B cell (primary cell): ENCODE measurements around the gene TUBGCP2. TPM values are rescaled to one million over a fixed set of nuclear protein-coding genes. Genes with fewer than 3 reads are reported as not detected.

ENCODE experiments used
- ATAC-seq: fragments of 200-7000 bp; cut with Tn5 transposase; one replicate; pipeline ENCODE4 v1.10.0; 2021; ENCODE audit warnings: low read depth, mild to moderate bottlenecking, moderate number of reproducible peaks, moderate library complexity
- CTCF ChIA-PET: fragments of 350-600 bp; sonication (Branson Sonifier 250); formaldehyde crosslinking; loops from one replicate; lab custom pipeline; 2021; ENCODE audit warnings: antibody characterized with exemption, inconsistent platforms; lab: Charles Lee
- POLR2A ChIA-PET: fragments of 350-600 bp; sonication (Branson Sonifier 250); formaldehyde crosslinking; loops from one replicate; lab custom pipeline; 2021; ENCODE audit warnings: antibody characterized with exemption; lab: Charles Lee
- DNase-seq: peaks from one replicate; pipeline ENCODE4 v3.0.0; 2013
- H2AFZ ChIP-seq: 2 replicates; pipeline ENCODE4 v1.6.1; 2012; ENCODE audit warnings: mild to moderate bottlenecking, low read depth, low read length; ENCODE audit not compliant: insufficient read depth, poor library complexity, severe bottlenecking
- H3K27ac ChIP-seq, 2 donors: 1 replicate in 1 of 2; 2 replicates in 1 of 2; pipeline ENCODE4 v1.5.1; 2012 to 2013; ENCODE audit warnings: low read length in 2 of 2, mild to moderate bottlenecking in 2 of 2, moderate library complexity in 1 of 2
- H3K27me3 ChIP-seq, 4 experiments: fragments of 200-600 bp in 1 of 4; sonication (generic) in 1 of 4; replicated peaks in 1 of 4; 1 replicate in 2 of 4; 2 replicates in 2 of 4; pipeline versions ENCODE4 v1.6.1 to v1.7.0; 2013 to 2016; ENCODE audit warnings: low read length in 3 of 4, mild to moderate bottlenecking in 2 of 4, mixed read lengths in 1 of 4, moderate library complexity in 1 of 4; ENCODE audit not compliant: insufficient read depth in 4 of 4, control insufficient read depth in 3 of 4; ENCODE audit errors: control extremely low read depth in 1 of 4
- H3K36me3 ChIP-seq, 2 experiments: replicated peaks in 1 of 2; 1 replicate in 1 of 2; 2 replicates in 1 of 2; pipeline versions ENCODE4 v1.6.1 to v1.7.1; 2013; ENCODE audit warnings: low read length in 1 of 2; ENCODE audit not compliant: insufficient read depth in 2 of 2, control insufficient read depth in 1 of 2; ENCODE audit errors: control extremely low read depth in 1 of 2, extremely low read depth in 1 of 2
- H3K4me1 ChIP-seq, 2 donors: fragments of 200-600 bp in 1 of 2; sonication (generic) in 1 of 2; 1 replicate in 1 of 2; 2 replicates in 1 of 2; pipeline versions ENCODE4 v1.5.1 to v1.6.1; 2013 to 2017; ENCODE audit warnings: low read length in 2 of 2; ENCODE audit not compliant: control insufficient read depth in 2 of 2, insufficient read depth in 2 of 2
- H3K4me2 ChIP-seq: replicated peaks from 2 replicates; pipeline ENCODE3; 2012; ENCODE audit warnings: mild to moderate bottlenecking, low read depth, low read length; ENCODE audit not compliant: poor library complexity, severe bottlenecking
- H3K4me3 ChIP-seq, 5 experiments: fragments of 200-600 bp in 1 of 5; sonication (generic) in 1 of 5; 1 replicate in 3 of 5; 2 replicates in 2 of 5; pipeline versions ENCODE4 v1.5.1 to v1.7.0; 2011 to 2016; ENCODE audit warnings: low read length in 4 of 5, mild to moderate bottlenecking in 4 of 5, low read depth in 2 of 5, control low read depth in 1 of 5, moderate library complexity in 1 of 5; ENCODE audit not compliant: insufficient read depth in 1 of 5; ENCODE audit errors: control extremely low read depth in 1 of 5, extremely low read depth in 1 of 5
- H3K79me2 ChIP-seq: fragments of 200-600 bp; sonication (generic); one replicate; pipeline ENCODE4 v1.6.0; 2016; ENCODE audit warnings: low read length; ENCODE audit not compliant: control insufficient read depth, insufficient read depth
- H3K9ac ChIP-seq: fragments of 200-600 bp; sonication (generic); 2 replicates; pipeline ENCODE4 v1.6.1; 2017; ENCODE audit warnings: mild to moderate bottlenecking, low read length, moderate library complexity
- H3K9me3 ChIP-seq, 3 donors: one replicate each; pipeline versions ENCODE4 v1.6.1 to v1.7.1; 2013; ENCODE audit warnings: low read length in 2 of 3; ENCODE audit not compliant: control insufficient read depth in 2 of 3, insufficient read depth in 1 of 3; ENCODE audit errors: control extremely low read depth in 1 of 3
- H4K20me1 ChIP-seq: 2 replicates; pipeline ENCODE4 v1.6.0; 2012; ENCODE audit warnings: mild to moderate bottlenecking, low read length; ENCODE audit not compliant: insufficient read depth, control insufficient read depth, poor library complexity, severe bottlenecking
- H3K27ac Mint-ChIP-seq: one replicate; pipeline ENCODE4 v1.8.0; 2021; ENCODE audit warnings: mixed read lengths
- H3K27me3 Mint-ChIP-seq: one replicate; pipeline ENCODE4 v1.8.0; 2021; ENCODE audit warnings: mixed read lengths
- H3K4me1 Mint-ChIP-seq: one replicate; pipeline ENCODE4 v1.8.0; 2021; ENCODE audit warnings: mixed read lengths
- H3K4me3 Mint-ChIP-seq: one replicate; pipeline ENCODE4 v1.8.0; 2021; ENCODE audit warnings: mixed read lengths
- H3K9me3 Mint-ChIP-seq: one replicate; pipeline ENCODE4 v1.8.0; 2022; ENCODE audit warnings: mixed read lengths; ENCODE audit not compliant: insufficient read depth
- EZH2 ChIP-seq: IDR thresholded peaks from 2 replicates; pipeline ENCODE4 v1.6.1; 2012; ENCODE audit warnings: borderline replicate concordance, low read depth, mild to moderate bottlenecking, moderate library complexity, low read length; ENCODE audit not compliant: insufficient read depth, poor library complexity, severe bottlenecking
- WGBS: methylation state at CpG from one replicate; pipeline ENCODE4 v1.1.5; 2013; ENCODE audit warnings: missing lambda C conversion rate; ENCODE audit not compliant: insufficient coverage; 5-methylcytosine and 5-hydroxymethylcytosine counted together
- intact Hi-C: fragments of 100-400 bp; cut with micrococcal nuclease; formaldehyde crosslinking; loops from one replicate; pipeline ENCODE4 v1.10.0; 2022
- polyA plus RNA-seq: library from polyadenylated mRNA; depleted of rRNA; stranded (reverse); fragments of >200 nt; gene quantifications from 2 replicates; pipeline ENCODE4 v1.2.3, GENCODE V29; 2012
- total RNA-seq, 2 donors: library from RNA; stranded (reverse); fragments of 120-200 nt in 1 of 2; gene quantifications; 1 replicate in 1 of 2; 2 replicates in 1 of 2; pipeline versions ENCODE4 v1.2.3 to v1.2.4, GENCODE V29; 2013 to 2022
- TF ChIP-seq, protein P1 (sequence below): fragments of 200-600 bp; IDR thresholded peaks from one replicate; pipeline ENCODE4 v1.8.0; 2022; ENCODE audit warnings: antibody characterized with exemption, mild to moderate bottlenecking

Gene TUBGCP2
- total and polyA plus RNA-seq, 2 donors (not counting 1 experiment from before 2014, with no cell fraction given), result 50.3 to 90.3 TPM

DNA sequence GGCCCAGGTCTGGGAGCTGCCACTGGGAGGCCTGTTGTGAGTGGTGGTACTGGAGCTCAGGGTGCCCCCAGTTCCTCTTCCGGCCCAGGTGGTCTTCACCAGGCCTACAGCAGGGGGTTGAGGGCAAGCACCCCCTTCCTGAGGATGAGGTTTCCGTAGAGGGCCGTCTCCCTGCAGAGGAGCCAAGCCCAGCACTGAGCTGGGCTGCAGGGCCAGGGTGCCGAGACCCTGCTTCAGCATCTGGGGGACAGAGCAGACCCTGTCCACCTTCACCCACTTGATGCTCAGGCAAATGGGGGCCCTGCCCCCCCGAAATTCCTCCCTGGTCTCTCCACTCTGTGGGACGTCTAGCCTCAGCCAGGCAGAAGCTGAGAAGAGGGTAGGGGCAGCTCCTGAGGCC, 46.6 kb upstream of the TUBGCP2 start:
- Histone ChIP-seq H4K20me1 (peaks cover 21% of the 10 kb centered on the region), H3K4me3 (no peak overlapping the region), H3K27me3 (peaks cover 0 to 5% (median 0%) of the 10 kb centered on the region in 4 experiments), H3K27ac (no peak overlapping the region), H3K4me1 (peaks cover 8 to 18% of the 10 kb centered on the region in 2 donors), H3K36me3 (peaks cover 0 to 3% of the 10 kb centered on the region in 2 experiments), H3K79me2 (peaks cover 24% of the 10 kb centered on the region), H2AFZ (no peak overlapping the region), H3K9ac (no peak overlapping the region), H3K9me3 (peaks cover 0 to 16% (median 0%) of the 10 kb centered on the region in 3 donors), H3K4me2 (no peak overlapping the region)
- intact Hi-C loops, result loop anchor here (5.0 kb wide), 1 partner anchor 48 kb away; the partner anchor contains the start of genes TUBGCP2 and ZNF511
- no peaks in the 10 kb centered on the region for H3K9me3 Mint-ChIP-seq
- ChIA-PET POLR2A (no interaction called here), CTCF (interaction anchor here (1.8 to 3.6 kb wide), 2 partner anchors 23 to 26 kb away, joined by 4 to 18 read pairs; partner anchors contain the start of gene PAOX)
- no peak for ATAC-seq
- WGBS, result 83% methylated on average over 4 of the region's 6 CpGs
- no peak overlapping the region for H3K27ac Mint-ChIP-seq
- no peaks in the 10 kb centered on the region for H3K27me3 Mint-ChIP-seq
- no peak for DNase-seq
- no peak for TF ChIP-seq EZH2
- TF ChIP-seq, protein P1, sequence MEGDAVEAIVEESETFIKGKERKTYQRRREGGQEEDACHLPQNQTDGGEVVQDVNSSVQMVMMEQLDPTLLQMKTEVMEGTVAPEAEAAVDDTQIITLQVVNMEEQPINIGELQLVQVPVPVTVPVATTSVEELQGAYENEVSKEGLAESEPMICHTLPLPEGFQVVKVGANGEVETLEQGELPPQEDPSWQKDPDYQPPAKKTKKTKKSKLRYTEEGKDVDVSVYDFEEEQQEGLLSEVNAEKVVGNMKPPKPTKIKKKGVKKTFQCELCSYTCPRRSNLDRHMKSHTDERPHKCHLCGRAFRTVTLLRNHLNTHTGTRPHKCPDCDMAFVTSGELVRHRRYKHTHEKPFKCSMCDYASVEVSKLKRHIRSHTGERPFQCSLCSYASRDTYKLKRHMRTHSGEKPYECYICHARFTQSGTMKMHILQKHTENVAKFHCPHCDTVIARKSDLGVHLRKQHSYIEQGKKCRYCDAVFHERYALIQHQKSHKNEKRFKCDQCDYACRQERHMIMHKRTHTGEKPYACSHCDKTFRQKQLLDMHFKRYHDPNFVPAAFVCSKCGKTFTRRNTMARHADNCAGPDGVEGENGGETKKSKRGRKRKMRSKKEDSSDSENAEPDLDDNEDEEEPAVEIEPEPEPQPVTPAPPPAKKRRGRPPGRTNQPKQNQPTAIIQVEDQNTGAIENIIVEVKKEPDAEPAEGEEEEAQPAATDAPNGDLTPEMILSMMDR, result no peak
- no peak overlapping the region for H3K4me3 Mint-ChIP-seq
- H3K4me1 Mint-ChIP-seq, result peaks cover 12% of the 10 kb centered on the region

DNA sequence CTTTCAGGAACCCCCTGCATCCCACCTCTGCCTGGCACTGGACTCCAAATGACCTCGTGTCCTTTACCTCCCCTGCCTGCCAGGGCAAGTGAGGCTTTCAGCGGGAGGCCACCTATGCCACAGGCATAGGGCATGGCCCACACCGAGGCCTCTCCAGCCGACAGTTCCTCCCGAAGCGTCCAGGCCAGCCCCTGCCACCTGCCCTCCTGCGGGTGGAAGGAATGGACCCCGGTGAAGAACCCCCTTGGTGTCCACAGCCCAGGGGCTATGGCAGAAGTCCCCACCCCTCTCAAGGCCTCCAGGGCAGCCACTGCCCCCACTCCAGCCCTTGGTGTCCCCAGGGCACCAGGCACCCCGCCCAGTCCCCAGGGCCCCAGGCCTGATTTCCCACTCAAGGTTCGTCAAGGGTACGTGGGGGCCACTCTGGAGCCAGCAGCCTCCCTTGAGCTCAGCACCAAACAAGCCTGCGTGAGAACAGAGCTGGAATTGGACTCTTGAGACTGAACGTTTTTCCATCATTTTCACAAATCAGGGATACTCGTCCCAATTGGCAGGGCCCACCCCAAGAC, 46.1 kb upstream of the TUBGCP2 start:
- H3K27ac Mint-ChIP-seq, result no peak overlapping the region
- H3K4me3 Mint-ChIP-seq, result no peak overlapping the region
- Histone ChIP-seq H4K20me1 (peaks cover 21% of the 10 kb centered on the region), H3K4me2 (no peak overlapping the region), H3K36me3 (peaks cover 0 to 3% of the 10 kb centered on the region in 2 experiments), H3K27ac (no peak overlapping the region), H3K27me3 (peaks cover 0 to 5% (median 0%) of the 10 kb centered on the region in 4 experiments), H3K4me1 (peaks cover 8 to 18% of the 10 kb centered on the region in 2 donors), H2AFZ (no peak overlapping the region), H3K79me2 (peaks cover 24% of the 10 kb centered on the region), H3K9ac (no peak overlapping the region), H3K4me3 (no peak overlapping the region), H3K9me3 (peaks cover 0 to 19% (median 0%) of the 10 kb centered on the region in 3 donors)
- no peak for DNase-seq
- H3K27me3 Mint-ChIP-seq, result no peaks in the 10 kb centered on the region
- ChIA-PET CTCF (no interaction called here), POLR2A (no interaction called here)
- intact Hi-C loops, result loop anchor here (5.0 kb wide), 1 partner anchor 47 kb away; the partner anchor contains the start of genes TUBGCP2 and ZNF511
- WGBS, result 95% methylated on average over 13 of the region's 14 CpGs
- peaks cover 8% of the 10 kb centered on the region for H3K4me1 Mint-ChIP-seq
- TF ChIP-seq, protein P1, result no peak
- no peak for TF ChIP-seq EZH2
- no peak for ATAC-seq
- no peaks in the 10 kb centered on the region for H3K9me3 Mint-ChIP-seq
